Right lobe of liver (tissue), 6 donors: ENCODE measurements around the gene ATP6V0B. TPM values are rescaled to one million over a fixed set of nuclear protein-coding genes. Genes with fewer than 3 reads are reported as not detected.

Source experiments
- ATAC-seq, 4 donors: fragments of 200-7000 bp; cut with Tn5 transposase; one replicate each; pipeline ENCODE4 v1.9.1; 2020; ENCODE audit warnings: mild to moderate bottlenecking in 4 of 4, moderate library complexity in 4 of 4
- DNase-seq, 3 donors: peaks; one replicate each; pipeline ENCODE4 v3.0.0-alpha.2; 2020
- H3K27ac ChIP-seq, 3 donors: fragments of 200-600 bp; one replicate each; pipeline ENCODE4 v1.8.0; 2022
- H3K27me3 ChIP-seq, 2 donors: fragments of 200-600 bp; one replicate each; pipeline ENCODE4 v1.8.0; 2022
- H3K36me3 ChIP-seq, 4 donors: fragments of 200-600 bp; sonication (generic) in 1 of 4; one replicate each; pipeline versions ENCODE4 v1.5.1 to v1.8.0; 2017 to 2022; ENCODE audit warnings: control low read depth in 1 of 4
- H3K4me1 ChIP-seq, 4 donors: fragments of 200-600 bp; sonication (generic) in 1 of 4; one replicate each; pipeline versions ENCODE4 v1.5.1 to v1.8.0; 2017 to 2022; ENCODE audit warnings: control low read depth in 1 of 4
- H3K4me3 ChIP-seq, 3 donors: fragments of 200-600 bp; one replicate each; pipeline ENCODE4 v1.8.0; 2022
- H3K9me3 ChIP-seq, 4 donors: fragments of 200-600 bp; sonication (generic) in 1 of 4; one replicate each; pipeline versions ENCODE4 v1.5.1 to v1.8.0; 2017 to 2022; ENCODE audit warnings: control low read depth in 1 of 4
- CTCF ChIP-seq, 4 donors: fragments of 200-600 bp in 3 of 4; fragments of 450-650 bp in 1 of 4; IDR thresholded peaks; one replicate each; pipeline versions ENCODE4 v1.5.1 to v1.8.0; 2016 to 2022; ENCODE audit warnings: antibody characterized with exemption in 4 of 4, mild to moderate bottlenecking in 2 of 4
- POLR2A ChIP-seq: fragments of 450-650 bp; IDR thresholded peaks from one replicate; pipeline ENCODE4 v1.6.1; 2017; ENCODE audit warnings: antibody characterized with exemption, mild to moderate bottlenecking
- WGBS: methylation state at CpG from one replicate; pipeline ENCODE4 v1.1.6; 2018; ENCODE audit warnings: low coverage, low lambda C conversion rate; ENCODE audit not compliant: insufficient coverage; ENCODE audit errors: missing lambda C conversion rate; 5-methylcytosine and 5-hydroxymethylcytosine counted together
- intact Hi-C, 2 donors: fragments of 100-400 bp; cut with DNase I; formaldehyde crosslinking; loops; one replicate each; pipeline versions ENCODE4 v1.11.2 to v1.14.1; 2022
- total RNA-seq, 6 experiments: library from RNA; depleted of rRNA in 2 of 6; stranded (reverse); fragments of >200 nt in 2 of 6; fragmentation: NEBNext Ultra II Directional in 3 of 6; extraction: Animal tissue kit (Norgen Biotek cat#: 25700) in 3 of 6; gene quantifications; one replicate each; pipeline versions ENCODE4 v1.1.0 to v1.2.4, GENCODE V29; 2016 to 2023
- donor health status: DM: no; HTN: yes; CAD: no.
- donor health status: DM: no; HTN: no; CAD: no.
- donor health status: DM: no; HTN: no; CAD: no.
- donor health status: DM: no; HTN: yes; CAD: no.
- donor health status: DM: no; HTN: yes; CAD: no.

ATP6V0B gene
- total RNA-seq, 6 experiments from 2014 or later, result 64.4 to 142 (median 76.9) TPM

GRCh38 chr1:43990271-43991199 lies 15.8 kb downstream of the ATP6V0B start:
- WGBS, result 90% methylated on average over 2 of the region's 19 CpGs
- Histone ChIP-seq H3K36me3 (no peaks in the 10 kb centered on the region), H3K4me3 (peak overlapping the region; percentile 54 to 75 (median 61)), H3K4me1 (peaks cover 0 to 22% (median 1%) of the 10 kb centered on the region in 4 donors), H3K9me3 (no peaks in the 10 kb centered on the region), H3K27ac (peak overlapping the region; percentile 54 to 68 (median 66)), H3K27me3 (no peaks in the 10 kb centered on the region)
- no peak for TF ChIP-seq CTCF (IDR thresholded peaks at IDR 0.05)
- TF ChIP-seq POLR2A, result no peak
- intact Hi-C loops, result no loop called here
- DNase-seq (no peak), ATAC-seq (no peak)

- intact Hi-C loops, result no loop called here
- H3K27ac ChIP-seq, result peak overlapping the region; percentile 54 to 68 (median 66)
- no peaks in the 10 kb centered on the region for H3K36me3 ChIP-seq
- WGBS, result 0% methylated on average over 8 of the region's 10 CpGs
- peaks cover 0 to 22% (median 1%) of the 10 kb centered on the region in 4 donors for H3K4me1 ChIP-seq
- DNase-seq, result no peak
- peak overlapping the region; percentile 54 to 75 (median 61) for H3K4me3 ChIP-seq
- no peak for ATAC-seq
- TF ChIP-seq POLR2A, result no peak
- no peak for TF ChIP-seq CTCF (IDR thresholded peaks at IDR 0.05)
- H3K9me3 ChIP-seq, result no peaks in the 10 kb centered on the region
- H3K27me3 ChIP-seq, result no peaks in the 10 kb centered on the region
Measured at GRCh38 chr1:43991200-43991475, 16.4 kb downstream of the ATP6V0B start.

- TF ChIP-seq POLR2A (peak; percentile 25), CTCF (IDR thresholded peaks at IDR 0.05) (no peak)
- intact Hi-C loops, result no loop called here
- Histone ChIP-seq H3K36me3 (no peaks in the 10 kb centered on the region), H3K27ac (peak within 1 kb of the TSS; percentile 54 to 68 (median 66)), H3K27me3 (no peaks in the 10 kb centered on the region), H3K4me1 (peaks cover 0 to 19% (median 1%) of the 10 kb centered on the region in 4 donors), H3K4me3 (peak within 1 kb of the TSS; percentile 54 to 75 (median 61)), H3K9me3 (no peaks in the 10 kb centered on the region)
- 3% methylated on average over 5 of the region's 66 CpGs for WGBS
- DNase-seq, result peak; percentile 90 to 93 (median 93)
- peak; percentile 85 to 93 (median 90) for ATAC-seq
Measured at GRCh38 chr1:43991476-43992231, 16.9 kb downstream of the ATP6V0B start, which contains the start of gene CCDC24. TSS of gene CCDC24 (plus strand) at chr1:43991599. CDS start at chr1:43991879, 280 bp downstream.

- 52% methylated on average over 6 of the region's 11 CpGs for WGBS
- DNase-seq, result no peak
Measured at GRCh38 chr1:43992232-43992995, 17.7 kb downstream of the ATP6V0B start.

More at GRCh38 chr1:43992232-43992995, 17.7 kb downstream of the ATP6V0B start:
- Histone ChIP-seq H3K9me3 (no peaks in the 10 kb centered on the region), H3K4me3 (peak overlapping the region; percentile 54 to 75 (median 61)), H3K27me3 (no peaks in the 10 kb centered on the region), H3K4me1 (peaks cover 0 to 12% (median 1%) of the 10 kb centered on the region in 4 donors), H3K36me3 (no peaks in the 10 kb centered on the region), H3K27ac (peak overlapping the region in 2 of 3 donors; percentile 54 to 68)
- intact Hi-C loops, result no loop called here
- TF ChIP-seq POLR2A, result no peak
- no peak for TF ChIP-seq CTCF (IDR thresholded peaks at IDR 0.05)
- ATAC-seq, result no peak
